Activated CD8-positive, alpha-beta memory T cell treated with anti-CD3 and anti-CD28 coated beads, Interleukin-2, amount 50 U/mL, for 4 hours (primary cell): ENCODE data around the gene MRNIP.
"Not testable (repeated sequence)": the region's sequence is repeated elsewhere in the genome, so short reads cannot be mapped to it uniquely, and the experiment has no call there.

Experiments
- DNase-seq: peaks from one replicate; pipeline ENCODE4 v3.0.0-alpha.2; 2020

The MRNIP gene

GRCh38 chr5:179887802-179888201 lies 29.2 kb upstream of the MRNIP start:
- no peak for DNase-seq

GRCh38 chr5:179887095-179887494 lies 28.5 kb upstream of the MRNIP start:
- DNase-seq: no peak

- no peak for DNase-seq
Measured at GRCh38 chr5:179886190-179886911, 27.7 kb upstream of the MRNIP start.

GRCh38 chr5:179885491-179886090 lies 27.0 kb upstream of the MRNIP start:
- no peak for DNase-seq

- no peak for DNase-seq
Measured at GRCh38 chr5:179883163-179883562, 24.5 kb upstream of the MRNIP start.

GRCh38 chr5:179882338-179882737 lies 23.7 kb upstream of the MRNIP start:
- no peak for DNase-seq

- DNase-seq: no peak
Measured at GRCh38 chr5:179880848-179881590, 22.4 kb upstream of the MRNIP start.

GRCh38 chr5:179880066-179880650 lies 21.5 kb upstream of the MRNIP start:
- no peak for DNase-seq

- no peak for DNase-seq
Measured at GRCh38 chr5:179879690-179880010, 21.0 kb upstream of the MRNIP start.

GRCh38 chr5:179879003-179879689 lies 20.5 kb upstream of the MRNIP start:
- DNase-seq: no peak

GRCh38 chr5:179878222-179879002 lies 19.8 kb upstream of the MRNIP start:
- DNase-seq: no peak

GRCh38 chr5:179876610-179876952 lies 18.0 kb upstream of the MRNIP start:
- no peak for DNase-seq

- DNase-seq: no peak
Measured at GRCh38 chr5:179875741-179876609, 17.4 kb upstream of the MRNIP start.

GRCh38 chr5:179874536-179875292 lies 16.1 kb upstream of the MRNIP start:
- no peak for DNase-seq

- DNase-seq: no peak
Measured at GRCh38 chr5:179874136-179874535, 15.5 kb upstream of the MRNIP start.

- no peak for DNase-seq
Measured at GRCh38 chr5:179873588-179874110, 15.0 kb upstream of the MRNIP start.

GRCh38 chr5:179872828-179873575 lies 14.4 kb upstream of the MRNIP start:
- DNase-seq: no peak

- no peak for DNase-seq
Measured at GRCh38 chr5:179872055-179872827, 13.6 kb upstream of the MRNIP start.

- DNase-seq: not testable (repeated sequence)
Measured at GRCh38 chr5:179871533-179871932, 12.9 kb upstream of the MRNIP start.
